ENCODE measurements around the gene RNASEH1.

Gene RNASEH1

GRCh38 chr2:3523551-3524041, 34.5 kb downstream of the RNASEH1 start:
- no peak for DNase-seq (ENCODE audit: extremely low read depth, low read depth)
- TF ChIP-seq CTCF (IDR thresholded peaks at IDR 0.05; ENCODE audit: low read depth, low read length), result no peak

- TF ChIP-seq CTCF (IDR thresholded peaks at IDR 0.05; ENCODE audit: low read depth, low read length), result no peak
- no peak for DNase-seq (ENCODE audit: extremely low read depth, low read depth)
These were observed 35.1 kb downstream of the RNASEH1 start for GRCh38 chr2:3522961-3523421.

GRCh38 chr2:3520591-3520990, 37.5 kb downstream of the RNASEH1 start:
- DNase-seq (ENCODE audit: extremely low read depth, low read depth), result no peak
- TF ChIP-seq CTCF (IDR thresholded peaks at IDR 0.05; ENCODE audit: low read depth, low read length), result no peak

GRCh38 chr2:3519255-3520205, 38.6 kb downstream of the RNASEH1 start, which contains the start of gene ADI1:
TSS of gene ADI1 (minus strand) at chr2:3519531. CDS start at chr2:3519487, 44 bp downstream.
- DNase-seq (ENCODE audit: extremely low read depth, low read depth), result peak; percentile 23
- TF ChIP-seq CTCF (IDR thresholded peaks at IDR 0.05; ENCODE audit: low read depth, low read length), result no peak

GRCh38 chr2:3518496-3519254, 39.5 kb downstream of the RNASEH1 start:
- TF ChIP-seq CTCF (IDR thresholded peaks at IDR 0.05; ENCODE audit: low read depth, low read length), result no peak
- peak; percentile 94 for DNase-seq (ENCODE audit: extremely low read depth, low read depth)

GRCh38 chr2:3517948-3518495, 40.1 kb downstream of the RNASEH1 start:
- no peak for DNase-seq (ENCODE audit: extremely low read depth, low read depth)

More at GRCh38 chr2:3517948-3518495, 40.1 kb downstream of the RNASEH1 start:
- no peak for TF ChIP-seq CTCF (IDR thresholded peaks at IDR 0.05; ENCODE audit: low read depth, low read length)

Data from AG09319 (cell line).